SU-DHL-6 (cell line): ENCODE data around the gene QPCTL.

Source experiments
- CTCF ChIP-seq: fragments of 200-600 bp; sonication (generic); IDR thresholded peaks from one replicate; pipeline ENCODE4 v1.5.1; 2017; ENCODE audit warnings: antibody characterized with exemption, mild to moderate bottlenecking, low read length, moderate library complexity; ENCODE audit not compliant: insufficient read depth, poor library complexity, severe bottlenecking
- EZH2phosphoT487 ChIP-seq: fragments of 200-600 bp; sonication (generic), shearing (Covaris generic); conservative IDR thresholded peaks from 2 replicates; pipeline ENCODE4 v1.6.1; 2018; ENCODE audit warnings: mild to moderate bottlenecking, antibody characterized with exemption, low read length, moderate library complexity, mixed read lengths

GRCh38 chr19:45687599-45687998 lies 4.9 kb upstream of the QPCTL start:
- TF ChIP-seq CTCF (no peak), EZH2phosphoT487 (no peak)
